MCF 10A (cell line): ENCODE measurements around the gene CEP170B. TPM values are rescaled to one million over a fixed set of nuclear protein-coding genes. Genes with fewer than 3 reads are reported as not detected.

Experiments used
- BruUV-seq: library from RNA; stranded (reverse); fragments of 400-500 nt; replicated peaks from 2 replicates; lab custom pipeline; 2021; lab: Mats Ljungman, UMichigan
- CTCF ChIA-PET: fragments of 300-600 bp; sonication (Branson Sonifier 250); formaldehyde crosslinking; extraction: SDS; loops from one replicate; lab custom pipeline; 2021; ENCODE audit warnings: antibody characterized with exemption, inconsistent platforms; lab: Yijun Ruan, JAX
- POLR2A ChIA-PET: fragments of 300-600, 350-650 bp; sonication (Branson Sonifier 250); formaldehyde crosslinking; extraction: SDS; loops from one replicate; lab custom pipeline; 2020; ENCODE audit warnings: antibody characterized with exemption, inconsistent platforms; lab: Yijun Ruan, JAX
- DNase-seq: peaks from one replicate; pipeline ENCODE4 v3.0.0-alpha.2; 2018; ENCODE audit not compliant: unreplicated experiment
- H3K27ac Mint-ChIP-seq: one replicate; pipeline ENCODE4 v1.8.0; 2022; ENCODE audit warnings: mild to moderate bottlenecking, low read depth, mixed read lengths; ENCODE audit not compliant: unreplicated experiment
- H3K27me3 Mint-ChIP-seq: one replicate; pipeline ENCODE4 v1.8.0; 2022; ENCODE audit warnings: mixed read lengths; ENCODE audit not compliant: insufficient read depth, unreplicated experiment
- H3K36me3 Mint-ChIP-seq: one replicate; pipeline ENCODE4 v1.8.0; 2022; ENCODE audit warnings: mild to moderate bottlenecking, moderate library complexity, mixed read lengths; ENCODE audit not compliant: insufficient read depth, unreplicated experiment
- H3K4me1 Mint-ChIP-seq: one replicate; pipeline ENCODE4 v1.8.0; 2022; ENCODE audit warnings: mixed read lengths; ENCODE audit not compliant: insufficient read depth, unreplicated experiment
- H3K4me3 Mint-ChIP-seq: one replicate; pipeline ENCODE4 v1.8.0; 2022; ENCODE audit warnings: mild to moderate bottlenecking, moderate library complexity, mixed read lengths; ENCODE audit not compliant: unreplicated experiment
- H3K9me3 Mint-ChIP-seq: one replicate; pipeline ENCODE4 v1.8.0; 2022; ENCODE audit warnings: mixed read lengths; ENCODE audit not compliant: unreplicated experiment
- CTCF ChIP-seq: fragments of 200-600 bp; IDR thresholded peaks from one replicate; pipeline ENCODE4 v1.8.0; 2022; ENCODE audit warnings: antibody characterized with exemption, mild to moderate bottlenecking; ENCODE audit not compliant: unreplicated experiment
- intact Hi-C: fragments of 100-400 bp; cut with micrococcal nuclease; formaldehyde crosslinking; loops from 2 replicates; pipeline ENCODE4 v1.14.1; 2022
- total RNA-seq: library from RNA; stranded (reverse); gene quantifications from 2 replicates; pipeline ENCODE4 v1.2.3, GENCODE V29; 2022

Gene CEP170B
- total RNA-seq, 1 experiment from 2014 or later = 77.4 TPM

- H3K27me3 Mint-ChIP-seq = no peaks in the 10 kb centered on the region
- no TSS peak for BruUV-seq
- no peaks in the 10 kb centered on the region for H3K9me3 Mint-ChIP-seq
- no peak for TF ChIP-seq CTCF
- intact Hi-C loops = loop anchor here (1.0 kb wide), 1 partner anchor 33 kb away; no protein-coding TSS in a partner anchor
- ChIA-PET POLR2A (interaction anchor here (0.7 to 7.3 kb wide), 9 partner anchors 24 to 709 kb away, joined by 3 to 70 read pairs (median 4); partner anchors contain the start of genes CDCA4 and GPR132), CTCF (interaction anchor here (0.6 to 1.0 kb wide), 4 partner anchors 39 to 192 kb away, joined by 3 to 5 read pairs (median 3); no protein-coding TSS in a partner anchor)
- peak; percentile 14 for DNase-seq
- H3K36me3 Mint-ChIP-seq = peaks cover 44% of the 10 kb centered on the region
- no peak overlapping the region for H3K27ac Mint-ChIP-seq
- peak overlapping the region; percentile 60 for H3K4me3 Mint-ChIP-seq
- H3K4me1 Mint-ChIP-seq = peaks cover 10% of the 10 kb centered on the region
Measured at GRCh38 chr14:104935026-104935650, 70.1 kb downstream of the CEP170B start.

- POLR2A ChIA-PET = interaction anchor here (1.3 to 7.3 kb wide), 3 partner anchors 29 to 167 kb away, joined by 5 to 70 read pairs (median 6); no protein-coding TSS in a partner anchor
- TF ChIP-seq CTCF = no peak
- H3K36me3 Mint-ChIP-seq = peaks cover 53% of the 10 kb centered on the region
- no peaks in the 10 kb centered on the region for H3K27me3 Mint-ChIP-seq
- DNase-seq = no peak
- CTCF ChIA-PET = interaction anchor here (1.0 kb wide), 1 partner anchor 40 kb away, joined by 3 read pairs; no protein-coding TSS in a partner anchor
- H3K4me3 Mint-ChIP-seq = no peak overlapping the region
- no TSS peak for BruUV-seq
- H3K9me3 Mint-ChIP-seq = no peaks in the 10 kb centered on the region
- intact Hi-C loops = loop anchor here (1.0 kb wide), 1 partner anchor 32 kb away; no protein-coding TSS in a partner anchor
- H3K27ac Mint-ChIP-seq = no peak overlapping the region
- H3K4me1 Mint-ChIP-seq = peaks cover 10% of the 10 kb centered on the region
Measured at GRCh38 chr14:104935955-104936354, 70.9 kb downstream of the CEP170B start.

GRCh38 chr14:104936361-104937155, 71.5 kb downstream of the CEP170B start:
- H3K27ac Mint-ChIP-seq = peak overlapping the region; percentile 54
- intact Hi-C loops = no loop called here
- H3K4me3 Mint-ChIP-seq = no peak overlapping the region
- POLR2A ChIA-PET = interaction anchor here (0.7 to 7.3 kb wide), 4 partner anchors 34 to 1396 kb away, joined by 3 to 70 read pairs (median 4); no protein-coding TSS in a partner anchor
- no peak for DNase-seq
- H3K4me1 Mint-ChIP-seq = peaks cover 10% of the 10 kb centered on the region
- CTCF ChIA-PET = interaction anchor here (0.6 to 1.4 kb wide), 4 partner anchors 14 to 840 kb away, joined by 3 to 5 read pairs (median 4); no protein-coding TSS in a partner anchor
- no peak for TF ChIP-seq CTCF
- H3K9me3 Mint-ChIP-seq = no peaks in the 10 kb centered on the region
- no peaks in the 10 kb centered on the region for H3K27me3 Mint-ChIP-seq
- H3K36me3 Mint-ChIP-seq = peaks cover 59% of the 10 kb centered on the region
- no TSS peak for BruUV-seq
